ENCODE measurements around the gene SRPK3.

- TF ChIP-seq MXI1 (IDR thresholded peaks at IDR 0.05; ENCODE audit: low read depth, low read length) (no peak), TAF1 (IDR thresholded peaks at IDR 0.05; ENCODE audit: borderline replicate concordance, low read depth, low read length) (no peak), JUND (IDR thresholded peaks at IDR 0.05) (no peak)
Observed at GRCh38 chrX:153746359-153746758, 34.5 kb upstream of the SRPK3 start.
